IMR-90 (cell line): ENCODE measurements around the gene CNIH2. TPM values are rescaled to one million over a fixed set of nuclear protein-coding genes. Genes with fewer than 3 reads are reported as not detected.

Experiments
- ATAC-seq: fragments of 200-7000 bp; cut with Tn5 transposase; 2 replicates; pipeline ENCODE4 v1.9.1; 2020; ENCODE audit warnings: low read depth, mild to moderate bottlenecking, moderate library complexity
- BruUV-seq: library from RNA; stranded (reverse); fragments of 400-500 nt; replicated peaks from 2 replicates; lab custom pipeline; 2021; lab: Mats Ljungman, UMichigan
- CTCF ChIA-PET: fragments of 300-600 bp; formaldehyde crosslinking; extraction: SDS; loops from one replicate; lab custom pipeline; 2021; ENCODE audit warnings: antibody characterized with exemption; lab: Yijun Ruan, JAX
- POLR2A ChIA-PET: fragments of 300-600 bp; sonication (Branson Sonifier 250); formaldehyde crosslinking; loops from one replicate; lab custom pipeline; 2022; ENCODE audit warnings: antibody characterized with exemption; ENCODE audit not compliant: unreplicated experiment; lab: Charles Lee
- DNase-seq: peaks from one replicate; pipeline ENCODE4 v3.0.0; 2013
- H2AFZ ChIP-seq: replicated peaks from 2 replicates; pipeline ENCODE3; 2013; ENCODE audit warnings: low read length, mild to moderate bottlenecking; ENCODE audit not compliant: poor library complexity
- H2AK5ac ChIP-seq: 2 replicates; pipeline ENCODE4 v1.6.1; 2013; ENCODE audit warnings: low read depth, low read length, inconsistent platforms
- H2AK9ac ChIP-seq: replicated peaks from 2 replicates; pipeline ENCODE3; 2013; ENCODE audit warnings: mild to moderate bottlenecking, low read depth, low read length, moderate library complexity; ENCODE audit not compliant: poor library complexity
- H2BK120ac ChIP-seq: 2 replicates; pipeline ENCODE4 v1.6.1; 2013; ENCODE audit warnings: low read depth, low read length, inconsistent platforms
- H2BK15ac ChIP-seq: 3 replicates; pipeline ENCODE4 v1.6.1; 2013; ENCODE audit warnings: low read depth, low read length, inconsistent platforms
- H2BK20ac ChIP-seq: 2 replicates; pipeline ENCODE4 v1.6.1; 2013; ENCODE audit warnings: low read depth, mild to moderate bottlenecking, inconsistent platforms, low read length, moderate library complexity
- H2BK5ac ChIP-seq: 2 replicates; pipeline ENCODE4 v1.6.1; 2013; ENCODE audit warnings: mild to moderate bottlenecking, low read depth, low read length, inconsistent platforms; ENCODE audit not compliant: poor library complexity, severe bottlenecking
- H3K14ac ChIP-seq: replicated peaks from 2 replicates; pipeline ENCODE4 v1.6.1; 2013; ENCODE audit warnings: low read depth, low read length, inconsistent platforms
- H3K18ac ChIP-seq: 2 replicates; pipeline ENCODE4 v1.6.1; 2013; ENCODE audit warnings: low read depth, low read length, control low read depth
- H3K23ac ChIP-seq: 2 replicates; pipeline ENCODE4 v1.6.1; 2013; ENCODE audit warnings: low read depth, low read length, inconsistent platforms
- H3K27ac ChIP-seq: 2 replicates; pipeline ENCODE4 v1.5.1; 2013; ENCODE audit warnings: mild to moderate bottlenecking, control low read depth, low read length; ENCODE audit not compliant: insufficient read depth
- H3K27me3 ChIP-seq: 2 replicates; pipeline ENCODE4 v1.6.1; 2013; ENCODE audit warnings: low read length; ENCODE audit not compliant: control insufficient read depth, insufficient read depth
- H3K36me3 ChIP-seq: 2 replicates; pipeline ENCODE4 v1.6.1; 2013; ENCODE audit warnings: low read length, mixed read lengths; ENCODE audit not compliant: control insufficient read depth, insufficient read depth
- H3K4ac ChIP-seq: 2 replicates; pipeline ENCODE4 v1.6.1; 2013; ENCODE audit warnings: low read depth, low read length, inconsistent platforms
- H3K4me1 ChIP-seq: 2 replicates; pipeline ENCODE4 v1.6.1; 2013; ENCODE audit warnings: low read length, mixed read lengths; ENCODE audit not compliant: control insufficient read depth, insufficient read depth
- H3K4me2 ChIP-seq: 2 replicates; pipeline ENCODE4 v1.6.1; 2013; ENCODE audit warnings: low read depth, mild to moderate bottlenecking, control low read depth, low read length, moderate library complexity
- H3K4me3 ChIP-seq: 2 replicates; pipeline ENCODE4 v1.5.1; 2013; ENCODE audit warnings: low read depth, mild to moderate bottlenecking, control low read depth, low read length, moderate library complexity; ENCODE audit not compliant: insufficient read depth
- H3K56ac ChIP-seq: 2 replicates; pipeline ENCODE4 v1.6.1; 2013; ENCODE audit warnings: low read length, inconsistent platforms; ENCODE audit not compliant: insufficient read depth; ENCODE audit errors: extremely low read depth
- H3K79me1 ChIP-seq, 2 experiments: 2 replicates each; pipeline ENCODE4 v1.6.1; 2013; ENCODE audit warnings: low read length in 2 of 2, inconsistent platforms in 1 of 2, low read depth in 1 of 2
- H3K9ac ChIP-seq: 2 replicates; pipeline ENCODE4 v1.6.1; 2013; ENCODE audit warnings: low read depth, low read length, control low read depth
- H3K9me1 ChIP-seq: 2 replicates; pipeline ENCODE4 v1.6.1; 2013; ENCODE audit warnings: low read length, inconsistent platforms; ENCODE audit not compliant: insufficient read depth
- H3K9me3 ChIP-seq: 2 replicates; pipeline ENCODE4 v1.6.1; 2013; ENCODE audit warnings: low read length; ENCODE audit not compliant: control insufficient read depth, insufficient read depth
- H4K20me1 ChIP-seq: 2 replicates; pipeline ENCODE4 v1.6.1; 2013; ENCODE audit warnings: low read length, inconsistent platforms; ENCODE audit not compliant: insufficient read depth
- H4K5ac ChIP-seq: 2 replicates; pipeline ENCODE4 v1.6.1; 2013; ENCODE audit warnings: mild to moderate bottlenecking, low read depth, low read length, control low read depth
- H4K8ac ChIP-seq, 2 experiments: 2 replicates each; pipeline ENCODE4 v1.6.1; 2013; ENCODE audit warnings: low read depth in 2 of 2, low read length in 2 of 2, control low read depth in 1 of 2, inconsistent platforms in 1 of 2
- H4K91ac ChIP-seq: 2 replicates; pipeline ENCODE4 v1.6.1; 2013; ENCODE audit warnings: low read depth, low read length, inconsistent platforms; ENCODE audit not compliant: insufficient read depth
- BHLHE40 ChIP-seq: fragments of 150-350 bp; IDR thresholded peaks from 2 replicates; pipeline ENCODE4 v1.6.1; 2016; ENCODE audit warnings: mild to moderate bottlenecking, low read depth, low read length
- CEBPB ChIP-seq: IDR thresholded peaks from 2 replicates; pipeline ENCODE4 v1.6.1; 2012; ENCODE audit warnings: low read depth, low read length, improper control_type of control experiment
- CHD1 ChIP-seq: IDR thresholded peaks from 2 replicates; pipeline ENCODE4 v1.6.1; 2012; ENCODE audit warnings: low read depth, low read length, improper control_type of control experiment
- FOS ChIP-seq: fragments of 150-350 bp; IDR thresholded peaks from 2 replicates; pipeline ENCODE4 v1.6.1; 2016; ENCODE audit warnings: low read depth, low read length
- MAFK ChIP-seq: IDR thresholded peaks from 2 replicates; pipeline ENCODE4 v1.6.1; 2012; ENCODE audit warnings: low read depth, low read length, improper control_type of control experiment
- MAZ ChIP-seq: IDR thresholded peaks from 2 replicates; pipeline ENCODE4 v1.6.1; 2012; ENCODE audit warnings: low read depth, mild to moderate bottlenecking, low read length, improper control_type of control experiment, moderate library complexity, borderline replicate concordance
- MXI1 ChIP-seq: IDR thresholded peaks from 2 replicates; pipeline ENCODE4 v1.6.1; 2012; ENCODE audit warnings: low read depth, mild to moderate bottlenecking, low read length, moderate library complexity, borderline replicate concordance
- NFE2L2 ChIP-seq: fragments of 150-350 bp; IDR thresholded peaks from 2 replicates; pipeline ENCODE4 v1.6.1; 2016; ENCODE audit warnings: low read depth, mild to moderate bottlenecking, low read length
- POLR2A ChIP-seq: IDR thresholded peaks from 2 replicates; pipeline ENCODE4 v1.6.1; 2012; ENCODE audit warnings: mild to moderate bottlenecking, low read depth, low read length
- RAD21 ChIP-seq: IDR thresholded peaks from 2 replicates; pipeline ENCODE4 v1.6.1; 2012; ENCODE audit warnings: low read length, improper control_type of control experiment
- RCOR1 ChIP-seq: IDR thresholded peaks from 2 replicates; pipeline ENCODE4 v1.6.1; 2012; ENCODE audit warnings: mild to moderate bottlenecking, low read length, improper control_type of control experiment; ENCODE audit not compliant: insufficient replicate concordance
- RFX5 ChIP-seq: IDR thresholded peaks from 2 replicates; pipeline ENCODE4 v1.8.0; 2012; ENCODE audit warnings: low read depth, mild to moderate bottlenecking, low read length, moderate library complexity
- SMC3 ChIP-seq: fragments of 150-350 bp; IDR thresholded peaks from 2 replicates; pipeline ENCODE4 v1.6.1; 2016; ENCODE audit warnings: low read depth, mild to moderate bottlenecking, antibody characterized with exemption, low read length, moderate library complexity
- WGBS, 2 experiments: methylation state at CpG; one replicate each; pipeline versions ENCODE4 v1.1.5 to v1.1.7; 2013; ENCODE audit warnings: missing lambda C conversion rate in 2 of 2; ENCODE audit not compliant: insufficient read length in 1 of 2; ENCODE audit errors: extremely low coverage in 2 of 2; 5-methylcytosine and 5-hydroxymethylcytosine counted together
- dilution Hi-C: fragments of 300-500 bp; cut with HindIII; formaldehyde crosslinking; loops from one replicate; pipeline ENCODE4 v1.14.3; 2018; ENCODE audit warnings: low sequenced_read_pairs; ENCODE audit not compliant: unreplicated experiment
- in situ Hi-C: fragments of 300-500 bp; cut with MboI; formaldehyde crosslinking; loops from 3 replicates; pipeline ENCODE4 v1.14.3; 2019; ENCODE audit warnings: low sequenced_read_pairs, inconsistent platforms, mixed read lengths
- intact Hi-C: fragments of 100-400 bp; cut with micrococcal nuclease; formaldehyde crosslinking; loops from 2 replicates; pipeline ENCODE4 v1.10.0; 2022
- polyA plus RNA-seq, 3 experiments: library from polyadenylated mRNA; depleted of rRNA; stranded (reverse); fragments of >200 nt; gene quantifications; 2 replicates each; pipeline ENCODE4 v1.2.3, GENCODE V29; 2012; ENCODE audit warnings: low replicate concordance in 1 of 3
- total RNA-seq: library from RNA; depleted of rRNA; stranded (reverse); fragments of >200 nt; gene quantifications from 2 replicates; pipeline ENCODE4 v1.2.3, GENCODE V29; 2012
- TF ChIP-seq, protein P1 (sequence below): fragments of 150-350 bp; IDR thresholded peaks from 2 replicates; pipeline ENCODE4 v1.6.1; 2016; ENCODE audit warnings: low read depth, mild to moderate bottlenecking, low read length, moderate library complexity, borderline replicate concordance
- TF ChIP-seq, protein P2 (sequence below): fragments of 150-350 bp; IDR thresholded peaks from 2 replicates; pipeline ENCODE4 v1.6.1; 2017; ENCODE audit warnings: mild to moderate bottlenecking, antibody characterized with exemption, low read length, low read depth
- TF ChIP-seq, protein P3 (sequence below): conservative IDR thresholded peaks from 2 replicates; pipeline ENCODE4 v1.5.1; 2012; ENCODE audit warnings: mild to moderate bottlenecking, low read depth, low read length, improper control_type of control experiment

Gene CNIH2
- total and polyA plus RNA-seq, 2 of the 4 experiments (the other 2 are of a cell fraction) = 0.54 to 3.4 TPM

DNA sequence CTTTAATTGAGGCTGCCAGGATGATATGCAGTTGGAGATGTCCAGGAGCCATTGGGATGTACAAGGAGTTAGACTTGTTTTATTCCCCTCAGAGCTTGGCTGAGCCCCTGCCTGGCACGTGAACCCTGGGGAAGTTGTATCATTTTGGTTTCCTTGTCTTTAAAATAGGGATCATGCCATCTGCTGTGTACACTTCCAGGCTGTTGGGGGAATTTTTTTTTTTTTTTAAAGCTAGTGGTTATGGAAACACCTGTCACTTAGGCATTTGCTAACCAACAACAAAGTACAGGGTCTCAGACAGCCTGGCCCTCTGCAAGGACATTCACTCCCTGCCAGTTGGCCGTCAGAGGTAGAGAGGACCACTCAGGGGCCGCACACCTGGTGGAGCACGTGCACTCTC is 18.0 kb upstream of the CNIH2 start:
- Histone ChIP-seq H3K79me1 (peaks cover 28 to 53% of the 10 kb centered on the region in 2 experiments), H3K27ac (no peak overlapping the region), H3K4ac (no peak overlapping the region), H3K9me1 (no peaks in the 10 kb centered on the region; the same call in 1 of the 2 replicates), H4K8ac (no peak overlapping the region), H3K36me3 (peaks cover 47% of the 10 kb centered on the region), H3K56ac (no peak overlapping the region), H3K9ac (no peak overlapping the region), H2BK5ac (no peak overlapping the region), H3K4me3 (no peak overlapping the region), H3K9me3 (no peaks in the 10 kb centered on the region), H2AK9ac (no peak overlapping the region), H3K4me1 (peaks cover 8% of the 10 kb centered on the region; the same call in 1 of the 2 replicates), H3K14ac (no peak overlapping the region), H3K27me3 (no peaks in the 10 kb centered on the region), H2AK5ac (no peak overlapping the region), H2BK15ac (no peak overlapping the region), H2AFZ (no peak overlapping the region), H4K5ac (no peak overlapping the region), H4K91ac (no peak overlapping the region), H3K4me2 (no peak overlapping the region), H2BK20ac (no peak overlapping the region), H3K18ac (no peak overlapping the region), H2BK120ac (no peak overlapping the region), H3K23ac (no peak overlapping the region), H4K20me1 (peaks cover 19% of the 10 kb centered on the region)
- no CpG with 5 or more reads among the region's 4 CpGs for WGBS, 2 experiments
- ChIA-PET CTCF (interaction anchor here (0.8 kb wide), 2 partner anchors 38 to 52 kb away, joined by 3 read pairs; no protein-coding TSS in a partner anchor), POLR2A (interaction anchor here (0.6 kb wide), 1 partner anchor 907 kb away, joined by 5 read pairs; no protein-coding TSS in a partner anchor)
- no peak for TF ChIP-seq BHLHE40
- no peak for TF ChIP-seq FOS
- TF ChIP-seq CHD1 = no peak
- TF ChIP-seq RAD21 = no peak
- no peak for TF ChIP-seq POLR2A
- no peak for TF ChIP-seq RFX5
- no peak for TF ChIP-seq MXI1
- TF ChIP-seq, protein P1, sequence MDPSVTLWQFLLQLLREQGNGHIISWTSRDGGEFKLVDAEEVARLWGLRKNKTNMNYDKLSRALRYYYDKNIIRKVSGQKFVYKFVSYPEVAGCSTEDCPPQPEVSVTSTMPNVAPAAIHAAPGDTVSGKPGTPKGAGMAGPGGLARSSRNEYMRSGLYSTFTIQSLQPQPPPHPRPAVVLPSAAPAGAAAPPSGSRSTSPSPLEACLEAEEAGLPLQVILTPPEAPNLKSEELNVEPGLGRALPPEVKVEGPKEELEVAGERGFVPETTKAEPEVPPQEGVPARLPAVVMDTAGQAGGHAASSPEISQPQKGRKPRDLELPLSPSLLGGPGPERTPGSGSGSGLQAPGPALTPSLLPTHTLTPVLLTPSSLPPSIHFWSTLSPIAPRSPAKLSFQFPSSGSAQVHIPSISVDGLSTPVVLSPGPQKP = no peak
- TF ChIP-seq, protein P2, sequence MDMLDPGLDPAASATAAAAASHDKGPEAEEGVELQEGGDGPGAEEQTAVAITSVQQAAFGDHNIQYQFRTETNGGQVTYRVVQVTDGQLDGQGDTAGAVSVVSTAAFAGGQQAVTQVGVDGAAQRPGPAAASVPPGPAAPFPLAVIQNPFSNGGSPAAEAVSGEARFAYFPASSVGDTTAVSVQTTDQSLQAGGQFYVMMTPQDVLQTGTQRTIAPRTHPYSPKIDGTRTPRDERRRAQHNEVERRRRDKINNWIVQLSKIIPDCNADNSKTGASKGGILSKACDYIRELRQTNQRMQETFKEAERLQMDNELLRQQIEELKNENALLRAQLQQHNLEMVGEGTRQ = no peak
- no peak for TF ChIP-seq CEBPB
- TF ChIP-seq, protein P3, sequence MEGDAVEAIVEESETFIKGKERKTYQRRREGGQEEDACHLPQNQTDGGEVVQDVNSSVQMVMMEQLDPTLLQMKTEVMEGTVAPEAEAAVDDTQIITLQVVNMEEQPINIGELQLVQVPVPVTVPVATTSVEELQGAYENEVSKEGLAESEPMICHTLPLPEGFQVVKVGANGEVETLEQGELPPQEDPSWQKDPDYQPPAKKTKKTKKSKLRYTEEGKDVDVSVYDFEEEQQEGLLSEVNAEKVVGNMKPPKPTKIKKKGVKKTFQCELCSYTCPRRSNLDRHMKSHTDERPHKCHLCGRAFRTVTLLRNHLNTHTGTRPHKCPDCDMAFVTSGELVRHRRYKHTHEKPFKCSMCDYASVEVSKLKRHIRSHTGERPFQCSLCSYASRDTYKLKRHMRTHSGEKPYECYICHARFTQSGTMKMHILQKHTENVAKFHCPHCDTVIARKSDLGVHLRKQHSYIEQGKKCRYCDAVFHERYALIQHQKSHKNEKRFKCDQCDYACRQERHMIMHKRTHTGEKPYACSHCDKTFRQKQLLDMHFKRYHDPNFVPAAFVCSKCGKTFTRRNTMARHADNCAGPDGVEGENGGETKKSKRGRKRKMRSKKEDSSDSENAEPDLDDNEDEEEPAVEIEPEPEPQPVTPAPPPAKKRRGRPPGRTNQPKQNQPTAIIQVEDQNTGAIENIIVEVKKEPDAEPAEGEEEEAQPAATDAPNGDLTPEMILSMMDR = no peak
- TF ChIP-seq RCOR1 = no peak
- no peak for TF ChIP-seq SMC3
- no peak for TF ChIP-seq NFE2L2
- no peak for TF ChIP-seq MAZ
- no peak for TF ChIP-seq MAFK
- dilution Hi-C loops = no loop called here
- no peak for ATAC-seq
- in situ Hi-C loops = no loop called here
- intact Hi-C loops = loop anchor here (2.0 kb wide), 2 partner anchors 37 to 189 kb away; partner anchors contain the start of gene PACS1
- no peak for DNase-seq
- BruUV-seq = no TSS peak
